Vein endothelial cell (primary cell): ENCODE results near the gene C16orf89. TPM values are rescaled to one million over a fixed set of nuclear protein-coding genes. Genes with fewer than 3 reads are reported as not detected.

Source experiments
- total RNA-seq: library from RNA; depleted of rRNA; stranded (reverse); fragments of >200 nt; gene quantifications from 2 replicates; pipeline ENCODE4 v1.2.3, GENCODE V29; 2012

C16orf89 gene
- under 0.01 TPM in 1 of 2 replicates, not detected in the other for total RNA-seq

GRCh38 chr16:5065813-5066212 is at the start of gene C16orf89:
Gene C16orf89, minus strand, starts transcription at chr16:5065956. Its CDS starts 48 bp downstream, at chr16:5065908.

GRCh38 chr16:5097470-5098220 is 31.9 kb upstream of the C16orf89 start, which contains the start of gene EEF2KMT:
Gene EEF2KMT, minus strand, starts transcription at chr16:5097795. Its CDS starts 56 bp downstream, at chr16:5097739.

GRCh38 chr16:5071681-5072333 is 6.1 kb upstream of the C16orf89 start, which contains the start of gene ALG1:
Gene ALG1, plus strand, starts transcription at chr16:5071843. Its CDS starts 7 bp downstream, at chr16:5071850.

GRCh38 chr16:5033256-5034166 is 32.2 kb downstream of the C16orf89 start, which contains the start of gene NAGPA:
Gene NAGPA, minus strand, starts transcription at chr16:5033935. Its CDS starts 21 bp downstream, at chr16:5033914.

Other genes with a start within 250 kb of the C16orf89 start
- gene GLYR1, start 218.7 kb downstream of the C16orf89 start, total RNA-seq, result 67.2 and 69.6 TPM in 2 replicates
- gene UBN1, start 218.5 kb downstream of the C16orf89 start, total RNA-seq, result 48.2 and 59.1 TPM in 2 replicates
- 1.3 and 2.6 TPM in 2 replicates for gene PPL, start 128.8 kb downstream of the C16orf89 start, total RNA-seq
- gene SEC14L5, start 107.6 kb downstream of the C16orf89 start, total RNA-seq, result under 0.01 TPM in 1 of 2 replicates, not detected in the other
- gene NAGPA, start 32.0 kb downstream of the C16orf89 start, total RNA-seq, result 20.5 and 32.3 TPM in 2 replicates
- 28.1 and 30.4 TPM in 2 replicates for gene ALG1, start 5.9 kb upstream of the C16orf89 start, total RNA-seq
- 12.4 and 15.1 TPM in 2 replicates for gene EEF2KMT, start 31.8 kb upstream of the C16orf89 start, total RNA-seq